Measurements from ENCODE around the gene HCFC1.
A peak's percentile ranks its signal among the peaks of the same experiment; 100 is the strongest.

HCFC1 gene

DNA sequence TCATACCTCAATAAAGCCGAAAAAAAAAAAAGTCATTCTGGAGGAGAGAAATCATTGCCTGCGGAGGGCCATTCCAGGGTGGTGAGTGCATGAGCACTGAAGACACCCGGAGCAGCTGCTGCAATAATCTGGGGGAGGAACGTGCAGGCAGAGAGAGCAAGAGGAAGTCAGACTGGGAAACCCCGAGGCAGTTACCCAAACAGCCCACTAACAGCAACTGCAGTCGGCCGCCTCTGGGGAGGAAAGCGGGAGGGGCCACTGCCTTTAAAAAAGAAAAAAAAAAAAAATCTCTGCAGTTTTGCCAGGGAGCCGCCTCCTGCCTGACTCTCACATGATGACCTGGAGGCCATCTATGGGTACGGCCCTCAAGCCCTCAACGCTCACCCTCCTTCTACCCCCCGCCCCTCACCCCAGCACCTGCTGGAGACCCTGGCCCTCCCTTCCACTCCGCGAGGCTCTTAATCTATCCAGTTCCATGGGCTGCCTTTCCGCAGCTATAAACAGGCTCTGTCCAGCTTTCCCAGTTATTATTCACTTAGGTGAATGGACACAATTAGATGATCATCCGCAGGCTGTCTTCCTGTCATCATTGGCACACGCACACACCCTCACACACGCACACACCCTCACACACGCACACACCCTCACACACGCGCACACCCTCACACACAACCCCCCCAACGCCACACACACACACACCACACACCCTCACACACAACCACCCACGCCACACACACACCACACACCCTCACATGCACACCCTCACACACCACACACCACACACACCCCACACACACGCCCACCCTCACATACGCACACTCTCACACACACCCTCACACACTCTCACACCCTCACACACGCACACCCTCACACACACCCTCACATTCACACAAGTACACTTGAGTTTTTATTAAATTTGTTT lies 70.5 kb downstream of the HCFC1 start:
- DNase-seq = peak; percentile 69

DNA sequence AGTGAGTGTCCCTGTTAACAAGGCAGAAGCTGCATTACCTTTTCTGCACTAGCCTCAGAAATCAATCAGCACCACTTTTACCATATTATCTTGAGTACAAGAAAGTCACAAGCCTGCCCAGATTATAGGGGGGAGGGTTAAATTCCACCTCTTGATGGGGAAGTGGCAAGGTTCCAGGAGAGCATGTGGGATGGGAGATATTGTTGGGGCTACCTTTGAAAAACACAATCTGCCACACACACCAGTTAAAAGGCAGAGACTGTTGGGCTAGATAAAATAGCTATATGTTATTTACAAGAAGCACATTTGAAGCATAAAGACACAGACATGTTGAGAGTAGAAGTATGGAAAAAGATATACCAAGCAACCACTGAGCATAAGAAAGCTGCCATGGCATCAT lies 73.7 kb downstream of the HCFC1 start:
- no peak for DNase-seq

Measured in CD4-positive, alpha-beta T cell treated with Interleukin-6 for 4 hours (primary cell).